HepG2 (cell line): ENCODE results near the gene TPRN. TPM values are rescaled to one million over a fixed set of nuclear protein-coding genes. Genes with fewer than 3 reads are reported as not detected.

Experiments used
- ATAC-seq: fragments of 200-7000 bp; cut with Tn5 transposase; 3 replicates; pipeline ENCODE4 v1.9.1; 2020; ENCODE audit warnings: mild to moderate bottlenecking, moderate library complexity
- BruUV-seq: library from RNA; stranded (reverse); fragments of 400-500 nt; replicated peaks from 2 replicates; lab custom pipeline; 2021; lab: Mats Ljungman, UMichigan
- CTCF ChIA-PET: fragments of 300-600 bp; formaldehyde crosslinking; extraction: SDS; loops from one replicate; lab custom pipeline; 2021; ENCODE audit warnings: low total read pairs, inconsistent platforms, low intra/inter-chr PET ratio; lab: Yijun Ruan, JAX
- POLR2A ChIA-PET: fragments of 350-600 bp; sonication (Branson Sonifier 250); formaldehyde crosslinking; loops from one replicate; lab custom pipeline; 2020; ENCODE audit warnings: antibody characterized with exemption, inconsistent platforms; lab: Yijun Ruan, JAX
- DNase-seq: peaks from one replicate; pipeline ENCODE4 v3.0.0-alpha.2; 2015; ENCODE audit warnings: low spot score
- FAIRE-seq: peaks from 3 replicates; lab custom pipeline; 2011; peaks lifted over from hg19 to GRCh38; lab: Jason Lieb, UNC
- H2AFZ ChIP-seq: one replicate; pipeline ENCODE4 v1.6.1; 2011; ENCODE audit warnings: low read length, inconsistent platforms
- H3K27ac ChIP-seq: fragments of 300-600 bp; 3 replicates; pipeline ENCODE4 v1.8.0; 2011; ENCODE audit warnings: mixed run types, mild to moderate bottlenecking, mixed read lengths, low read length, inconsistent platforms; ENCODE audit not compliant: insufficient read depth; ENCODE audit errors: extremely low read length
- H3K27me3 ChIP-seq, 2 experiments: fragments of 200-600 bp in 1 of 2; 2 replicates in 1 of 2; 3 replicates in 1 of 2; pipeline versions ENCODE4 v1.6.0 to v1.8.0; 2011; ENCODE audit warnings: low read length in 2 of 2, mild to moderate bottlenecking in 2 of 2, moderate library complexity in 2 of 2, inconsistent platforms in 1 of 2; ENCODE audit not compliant: insufficient read depth in 2 of 2, control insufficient read depth in 1 of 2
- H3K36me3 ChIP-seq, 2 experiments: fragments of 200-600 bp in 1 of 2; replicated peaks in 1 of 2; 2 replicates in 1 of 2; 3 replicates in 1 of 2; pipeline versions ENCODE4 v1.5.1 to v1.8.0; 2011; ENCODE audit warnings: low read length in 2 of 2, inconsistent platforms in 1 of 2; ENCODE audit not compliant: insufficient read depth in 2 of 2, control insufficient read depth in 1 of 2
- H3K4me1 ChIP-seq: 2 replicates; pipeline ENCODE4 v1.5.1; 2012; ENCODE audit warnings: low read length, inconsistent platforms; ENCODE audit not compliant: insufficient read depth
- H3K4me2 ChIP-seq: 2 replicates; pipeline ENCODE4 v1.6.0; 2011; ENCODE audit warnings: low read depth, low read length, inconsistent platforms
- H3K4me3 ChIP-seq, 3 experiments: fragments of 200-600 bp in 1 of 3; sonication (generic), shearing (Covaris generic) in 1 of 3; replicated peaks in 1 of 3; 2 replicates each; pipeline ENCODE4 v1.5.1; 2011 to 2016; ENCODE audit warnings: low read length in 3 of 3, inconsistent platforms in 2 of 3, low read depth in 2 of 3, mild to moderate bottlenecking in 2 of 3, control low read depth in 1 of 3, mixed read lengths in 1 of 3; ENCODE audit not compliant: insufficient read depth in 1 of 3
- H3K79me2 ChIP-seq: one replicate; pipeline ENCODE4 v1.6.1; 2011; ENCODE audit warnings: low read length, inconsistent platforms; ENCODE audit not compliant: insufficient read depth
- H3K9ac ChIP-seq: 2 replicates; pipeline ENCODE4 v1.6.0; 2011; ENCODE audit warnings: mild to moderate bottlenecking, low read depth, low read length, inconsistent platforms; ENCODE audit not compliant: insufficient read depth
- H3K9me3 ChIP-seq: 2 replicates; pipeline ENCODE4 v1.5.1; 2012; ENCODE audit warnings: mild to moderate bottlenecking, low read length
- H4K20me1 ChIP-seq: 2 replicates; pipeline ENCODE4 v1.6.0; 2011; ENCODE audit warnings: inconsistent platforms, mild to moderate bottlenecking, low read length, moderate library complexity; ENCODE audit not compliant: insufficient read depth
- BHLHE40 ChIP-seq: IDR thresholded peaks from 2 replicates; pipeline ENCODE4 v1.6.1; 2011; ENCODE audit warnings: low read length, improper control_type of control experiment
- E2F1 ChIP-seq: sonication (generic); formaldehyde crosslinking; IDR thresholded peaks from 2 replicates; pipeline ENCODE4 v1.5.0; 2020; ENCODE audit warnings: missing genetic modification reagents
- HNF4A ChIP-seq: sonication (generic); formaldehyde crosslinking; IDR thresholded peaks from 2 replicates; pipeline ENCODE4 v1.4.0; 2020; ENCODE audit warnings: missing genetic modification reagents
- KLF13 ChIP-seq: sonication (generic); formaldehyde crosslinking; IDR thresholded peaks from 2 replicates; pipeline ENCODE4 v1.4.0; 2020; ENCODE audit warnings: mild to moderate bottlenecking, missing genetic modification reagents
- MTA1 ChIP-seq: sonication (generic); formaldehyde crosslinking; IDR thresholded peaks from 2 replicates; pipeline ENCODE4 v1.4.0; 2020; ENCODE audit warnings: missing genetic modification reagents, mild to moderate bottlenecking, borderline replicate concordance
- NONO ChIP-seq, 2 experiments: fragments of 450-650 bp in 1 of 2; sonication (generic) in 1 of 2; formaldehyde crosslinking in 1 of 2; IDR thresholded peaks in 1 of 2; conservative IDR thresholded peaks in 1 of 2; 2 replicates each; pipeline versions ENCODE4 v1.6.1 to v1.8.0; 2017 to 2022; ENCODE audit warnings: mild to moderate bottlenecking in 1 of 2, missing genetic modification reagents in 1 of 2, moderate library complexity in 1 of 2
- ONECUT2 ChIP-seq: sonication (generic); formaldehyde crosslinking; IDR thresholded peaks from 2 replicates; pipeline ENCODE4 v1.4.0; 2020; ENCODE audit warnings: missing genetic modification reagents
- PAF1 ChIP-seq: IDR thresholded peaks from 2 replicates; pipeline ENCODE4 v1.6.1; 2016; ENCODE audit warnings: missing genetic modification reagents, missing compliant biosample characterization
- TRIM24 ChIP-seq: sonication (generic); formaldehyde crosslinking; IDR thresholded peaks from 2 replicates; pipeline ENCODE4 v1.8.0; 2022; ENCODE audit warnings: mild to moderate bottlenecking, missing genetic modification reagents
- ZFYVE20 ChIP-seq: sonication (generic); formaldehyde crosslinking; IDR thresholded peaks from 2 replicates; pipeline ENCODE4 v1.8.0; 2023; ENCODE audit warnings: low read depth, mild to moderate bottlenecking, moderate library complexity, missing genetic modification reagents, borderline replicate concordance
- ZNF138 ChIP-seq: sonication (generic); formaldehyde crosslinking; IDR thresholded peaks from 2 replicates; pipeline ENCODE4 v1.5.0; 2020; ENCODE audit warnings: mild to moderate bottlenecking, low read depth, missing genetic modification reagents
- ZNF205 ChIP-seq: IDR thresholded peaks from 2 replicates; pipeline ENCODE4 v1.6.1; 2018; ENCODE audit warnings: missing biosample characterization, missing genetic modification reagents
- ZNF432 ChIP-seq: sonication (generic); formaldehyde crosslinking; IDR thresholded peaks from 2 replicates; pipeline ENCODE4 v1.5.0; 2020; ENCODE audit warnings: missing genetic modification reagents, mild to moderate bottlenecking, borderline replicate concordance
- ZNF616 ChIP-seq: sonication (generic); formaldehyde crosslinking; IDR thresholded peaks from 2 replicates; pipeline ENCODE4 v1.5.0; 2020; ENCODE audit warnings: low read depth, mild to moderate bottlenecking, missing genetic modification reagents
- ZNF737 ChIP-seq: sonication (generic); formaldehyde crosslinking; IDR thresholded peaks from 2 replicates; pipeline ENCODE4 v1.5.0; 2020; ENCODE audit warnings: missing genetic modification reagents, mild to moderate bottlenecking, borderline replicate concordance
- WGBS: methylation state at CpG from one replicate; pipeline ENCODE4 v1.1.6; 2017; ENCODE audit warnings: low lambda C conversion rate; 5-methylcytosine and 5-hydroxymethylcytosine counted together
- in situ Hi-C: cut with HindIII; loops from 2 replicates; pipeline ENCODE4 v1.10.0; 2017; ENCODE audit warnings: low pct_unique_long_range_greater_than_20kb; ENCODE audit not compliant: extremely low pct_ligation_motif_present
- intact Hi-C: fragments of 100-400 bp; cut with micrococcal nuclease; formaldehyde crosslinking; loops from one replicate; pipeline ENCODE4 v1.10.0; 2022; ENCODE audit not compliant: unreplicated experiment
- polyA plus RNA-seq, 8 experiments: library from polyadenylated mRNA; depleted of rRNA in 3 of 8; stranded (reverse) in 7 of 8; unstranded in 1 of 8; fragments of >200 nt; fragmentation: Illumina TruSeq in 4 of 8; extraction: Trizol in 4 of 8; gene quantifications; 2 replicates each; pipeline versions ENCODE4 v1.2.1 to v1.2.3, GENCODE V29; 2011 to 2016; ENCODE audit warnings: low read depth in 4 of 8, missing spikeins in 1 of 8, mixed read lengths in 1 of 8; ENCODE audit not compliant: insufficient read depth in 1 of 8
- total RNA-seq, 5 experiments: library from RNA; depleted of rRNA; stranded (reverse); fragments of >200 nt; fragmentation: Illumina TruSeq; extraction: Trizol; gene quantifications; 2 replicates each; pipeline ENCODE4 v1.2.3, GENCODE V29; 2016; ENCODE audit warnings: low read depth in 1 of 5
- TF ChIP-seq, protein P1 (sequence below): sonication (generic); formaldehyde crosslinking; IDR thresholded peaks from 2 replicates; pipeline ENCODE4 v1.4.0; 2020; ENCODE audit warnings: missing genetic modification reagents, borderline replicate concordance
- TF ChIP-seq, protein P2 (sequence below): sonication (generic); formaldehyde crosslinking; conservative IDR thresholded peaks from 2 replicates; pipeline ENCODE4 v1.8.1; 2023; ENCODE audit warnings: missing genetic modification reagents

Gene TPRN
- total and polyA plus RNA-seq, 2 of the 13 experiments (the other 11 are each of a cell fraction or from before 2014, with no cell fraction given), result 10.1 to 19.2 TPM

- TF ChIP-seq, protein P1, sequence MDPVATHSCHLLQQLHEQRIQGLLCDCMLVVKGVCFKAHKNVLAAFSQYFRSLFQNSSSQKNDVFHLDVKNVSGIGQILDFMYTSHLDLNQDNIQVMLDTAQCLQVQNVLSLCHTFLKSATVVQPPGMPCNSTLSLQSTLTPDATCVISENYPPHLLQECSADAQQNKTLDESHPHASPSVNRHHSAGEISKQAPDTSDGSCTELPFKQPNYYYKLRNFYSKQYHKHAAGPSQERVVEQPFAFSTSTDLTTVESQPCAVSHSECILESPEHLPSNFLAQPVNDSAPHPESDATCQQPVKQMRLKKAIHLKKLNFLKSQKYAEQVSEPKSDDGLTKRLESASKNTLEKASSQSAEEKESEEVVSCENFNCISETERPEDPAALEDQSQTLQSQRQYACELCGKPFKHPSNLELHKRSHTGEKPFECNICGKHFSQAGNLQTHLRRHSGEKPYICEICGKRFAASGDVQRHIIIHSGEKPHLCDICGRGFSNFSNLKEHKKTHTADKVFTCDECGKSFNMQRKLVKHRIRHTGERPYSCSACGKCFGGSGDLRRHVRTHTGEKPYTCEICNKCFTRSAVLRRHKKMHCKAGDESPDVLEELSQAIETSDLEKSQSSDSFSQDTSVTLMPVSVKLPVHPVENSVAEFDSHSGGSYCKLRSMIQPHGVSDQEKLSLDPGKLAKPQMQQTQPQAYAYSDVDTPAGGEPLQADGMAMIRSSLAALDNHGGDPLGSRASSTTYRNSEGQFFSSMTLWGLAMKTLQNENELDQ, result no peak
Observed at GRCh38 chr9:137169896-137170358, 30.6 kb downstream of the TPRN start, which contains the start of gene LRRC26 (continued).

- H3K27me3 ChIP-seq, result peaks cover 11 to 73% of the 10 kb centered on the region in 2 experiments; a peak in 3 of 5 replicates
- BruUV-seq, result no TSS peak
- peak; percentile 41 for ATAC-seq
- CTCF ChIA-PET, result no interaction called here
- H3K79me2 ChIP-seq, result no peaks in the 10 kb centered on the region
- H3K9me3 ChIP-seq, result no peaks in the 10 kb centered on the region
- intact Hi-C loops, result no loop called here
- no peak overlapping the region for H3K9ac ChIP-seq
- H2AFZ ChIP-seq, result no peak overlapping the region
- peak overlapping the region; percentile 21 to 65 (median 47); a peak in 5 of 6 replicates for H3K4me3 ChIP-seq
- DNase-seq, result peak; percentile 32
- POLR2A ChIA-PET, result interaction anchor here (0.6 to 1.7 kb wide), 5 partner anchors 8 to 72 kb away, joined by 3 to 5 read pairs (median 4); partner anchors contain the start of gene TUBB4B
- no peak overlapping the region for H3K27ac ChIP-seq
- H3K4me1 ChIP-seq, result peaks cover 9% of the 10 kb centered on the region
- FAIRE-seq, result no peak
- H3K4me2 ChIP-seq, result peak overlapping the region; percentile 76
- H3K36me3 ChIP-seq, result no peaks in the 10 kb centered on the region
- WGBS, result 0% methylated on average over 10 of the region's 124 CpGs
- H4K20me1 ChIP-seq, result no peaks in the 10 kb centered on the region
- in situ Hi-C loops, result no loop called here
- TF ChIP-seq BHLHE40, result peak; percentile 45; the same call in 1 of the 2 replicates
- TF ChIP-seq MTA1 (CRISPR knock-in tag), result peak; percentile 77; the same call in 1 of the 2 replicates
- TF ChIP-seq ZFYVE20 (CRISPR knock-in tag), result no peak
- no peak for TF ChIP-seq ONECUT2
- no peak for TF ChIP-seq HNF4A (CRISPR knock-in tag)
- TF ChIP-seq, protein P2, sequence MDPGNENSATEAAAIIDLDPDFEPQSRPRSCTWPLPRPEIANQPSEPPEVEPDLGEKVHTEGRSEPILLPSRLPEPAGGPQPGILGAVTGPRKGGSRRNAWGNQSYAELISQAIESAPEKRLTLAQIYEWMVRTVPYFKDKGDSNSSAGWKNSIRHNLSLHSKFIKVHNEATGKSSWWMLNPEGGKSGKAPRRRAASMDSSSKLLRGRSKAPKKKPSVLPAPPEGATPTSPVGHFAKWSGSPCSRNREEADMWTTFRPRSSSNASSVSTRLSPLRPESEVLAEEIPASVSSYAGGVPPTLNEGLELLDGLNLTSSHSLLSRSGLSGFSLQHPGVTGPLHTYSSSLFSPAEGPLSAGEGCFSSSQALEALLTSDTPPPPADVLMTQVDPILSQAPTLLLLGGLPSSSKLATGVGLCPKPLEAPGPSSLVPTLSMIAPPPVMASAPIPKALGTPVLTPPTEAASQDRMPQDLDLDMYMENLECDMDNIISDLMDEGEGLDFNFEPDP, result no peak
- TF ChIP-seq ZNF205 (CRISPR knock-in tag), result no peak
- TF ChIP-seq ZNF616, result no peak
- TF ChIP-seq NONO (IDR thresholded peaks at IDR 0.05), result no peak
- no peak for TF ChIP-seq NONO (CRISPR knock-in tag; conservative IDR thresholded peaks at IDR 0.05)
- peak; percentile 68 for TF ChIP-seq E2F1 (CRISPR knock-in tag)
- TF ChIP-seq ZNF432 (CRISPR knock-in tag), result no peak
- TF ChIP-seq ZNF138 (CRISPR knock-in tag), result no peak
- TF ChIP-seq ZNF737 (CRISPR knock-in tag), result no peak
- TF ChIP-seq KLF13 (CRISPR knock-in tag), result no peak
- no peak for TF ChIP-seq PAF1 (CRISPR knock-in tag)
- no peak for TF ChIP-seq TRIM24 (CRISPR knock-in tag)
Observed at GRCh38 chr9:137168904-137169856, 31.4 kb downstream of the TPRN start.
